NCI-H128 (cell line): ENCODE data around the gene WSB2.
"Not testable (repeated sequence)": the region's sequence is repeated elsewhere in the genome, so short reads cannot be mapped to it uniquely, and the experiment has no call there.

Experiments
- DNase-seq: peaks from one replicate; lab custom pipeline; 2025; ENCODE audit not compliant: unreplicated experiment; lab: John Stamatoyannopoulos, UW

Gene WSB2

GRCh38 chr12:118061011-118061872 is at the start of gene WSB2:
Gene WSB2 (minus strand): TSS chr12:118061179. CDS start chr12:118061048, 131 bp downstream.
- DNase-seq, result no peak

GRCh38 chr12:118109088-118109487 is 48.1 kb upstream of the WSB2 start:
- no peak for DNase-seq

GRCh38 chr12:118107694-118108093 is 46.7 kb upstream of the WSB2 start:
- DNase-seq, result no peak

GRCh38 chr12:118107011-118107410 is 46.0 kb upstream of the WSB2 start:
- no peak for DNase-seq

GRCh38 chr12:118103601-118104382 is 42.8 kb upstream of the WSB2 start, which contains the start of gene VSIG10:
Gene VSIG10 (minus strand): TSS chr12:118104011. CDS start chr12:118103671, 340 bp downstream.
- peak; percentile 44 for DNase-seq

GRCh38 chr12:118103201-118103600 is 42.2 kb upstream of the WSB2 start:
- DNase-seq, result peak; percentile 18

- DNase-seq, result no peak
Measured at GRCh38 chr12:118102609-118103008, 41.6 kb upstream of the WSB2 start.

GRCh38 chr12:118102070-118102469 is 41.1 kb upstream of the WSB2 start:
- DNase-seq, result no peak

- DNase-seq, result no peak
Measured at GRCh38 chr12:118101051-118101450, 40.1 kb upstream of the WSB2 start.

GRCh38 chr12:118098911-118099671 is 38.1 kb upstream of the WSB2 start:
- DNase-seq, result no peak

- no peak for DNase-seq
Measured at GRCh38 chr12:118098401-118098800, 37.4 kb upstream of the WSB2 start.

- no peak for DNase-seq
Measured at GRCh38 chr12:118094039-118094438, 33.1 kb upstream of the WSB2 start.

GRCh38 chr12:118089782-118090181 is 28.8 kb upstream of the WSB2 start:
- DNase-seq, result no peak

- DNase-seq, result no peak
Measured at GRCh38 chr12:118082161-118082560, 21.2 kb upstream of the WSB2 start.

GRCh38 chr12:118081521-118081920 is 20.5 kb upstream of the WSB2 start:
- not testable (repeated sequence) for DNase-seq

GRCh38 chr12:118073768-118074167 is 12.8 kb upstream of the WSB2 start:
- no peak for DNase-seq

- no peak for DNase-seq
Measured at GRCh38 chr12:118070650-118071049, 9.7 kb upstream of the WSB2 start.

- no peak for DNase-seq
Measured at GRCh38 chr12:118068445-118068844, 7.5 kb upstream of the WSB2 start.

GRCh38 chr12:118065380-118065779 is 4.4 kb upstream of the WSB2 start:
- no peak for DNase-seq

GRCh38 chr12:118064608-118065007 is 3.6 kb upstream of the WSB2 start:
- no peak for DNase-seq
